GM23338 (cell line): ENCODE measurements around the gene OSCAR. TPM values are rescaled to one million over a fixed set of nuclear protein-coding genes. Genes with fewer than 3 reads are reported as not detected.
A peak's percentile ranks its signal among the peaks of the same experiment; 100 is the strongest.

Source experiments
- ATAC-seq: fragments of 200-7000 bp; cut with Tn5 transposase; 3 replicates; pipeline ENCODE4 v1.9.1; 2020
- DNase-seq: peaks from one replicate; pipeline ENCODE4 v3.0.0-alpha.2; 2015; ENCODE audit warnings: low spot score
- H2AFZ ChIP-seq: fragments of 200-600 bp; sonication (generic); 2 replicates; pipeline ENCODE4 v1.8.0; 2016; ENCODE audit warnings: antibody characterized with exemption, mild to moderate bottlenecking, moderate library complexity
- H3F3A ChIP-seq: fragments of 200-600 bp; sonication (generic); replicated peaks from 2 replicates; pipeline ENCODE4 v1.8.0; 2017; ENCODE audit warnings: antibody characterized with exemption, mixed run types, low read depth
- H3K27ac ChIP-seq: fragments of 200-600 bp; sonication (generic); 2 replicates; pipeline ENCODE4 v1.6.1; 2016; ENCODE audit warnings: low read depth
- H3K27me3 ChIP-seq: fragments of 200-600 bp; sonication (generic); 2 replicates; pipeline ENCODE4 v1.8.0; 2016; ENCODE audit warnings: mild to moderate bottlenecking, mixed run types, moderate library complexity; ENCODE audit not compliant: insufficient read depth
- H3K36me3 ChIP-seq: fragments of 200-600 bp; sonication (generic); 2 replicates; pipeline ENCODE4 v1.8.0; 2016; ENCODE audit warnings: mild to moderate bottlenecking; ENCODE audit not compliant: insufficient read depth
- H3K4me1 ChIP-seq: fragments of 200-600 bp; sonication (generic); 2 replicates; pipeline ENCODE4 v1.8.0; 2016; ENCODE audit warnings: mild to moderate bottlenecking, moderate library complexity; ENCODE audit not compliant: insufficient read depth
- H3K4me2 ChIP-seq: fragments of 200-600 bp; sonication (generic); 2 replicates; pipeline ENCODE4 v1.7.1; 2017; ENCODE audit warnings: mixed run types
- H3K4me3 ChIP-seq: fragments of 200-600 bp; sonication (generic); 2 replicates; pipeline ENCODE4 v1.6.1; 2016; ENCODE audit warnings: mixed run types
- H3K79me2 ChIP-seq: fragments of 200-600 bp; sonication (generic); replicated peaks from 2 replicates; pipeline ENCODE4 v1.8.0; 2017; ENCODE audit warnings: mild to moderate bottlenecking; ENCODE audit not compliant: insufficient read depth
- H3K9me2 ChIP-seq: fragments of 200-600 bp; sonication (generic); 2 replicates; pipeline ENCODE4 v1.8.0; 2017; ENCODE audit not compliant: insufficient read depth
- H4K20me1 ChIP-seq: fragments of 200-600 bp; sonication (generic); replicated peaks from 2 replicates; pipeline ENCODE4 v1.8.0; 2017; ENCODE audit warnings: mild to moderate bottlenecking; ENCODE audit not compliant: insufficient read depth
- H3K27ac Mint-ChIP-seq: 2 replicates; pipeline ENCODE4 v1.8.0; 2020; ENCODE audit warnings: inconsistent platforms, mild to moderate bottlenecking, moderate library complexity, mixed read lengths
- H3K27me3 Mint-ChIP-seq: 3 replicates; pipeline ENCODE4 v1.8.0; 2022; ENCODE audit warnings: low read depth, mild to moderate bottlenecking, moderate library complexity, mixed read lengths, inconsistent platforms; ENCODE audit not compliant: insufficient read depth, poor library complexity
- H3K36me3 Mint-ChIP-seq: 3 replicates; pipeline ENCODE4 v1.8.0; 2021; ENCODE audit warnings: low read depth, mild to moderate bottlenecking, inconsistent platforms, moderate library complexity, mixed read lengths
- H3K4me1 Mint-ChIP-seq: 3 replicates; pipeline ENCODE4 v1.8.0; 2020; ENCODE audit warnings: mild to moderate bottlenecking, inconsistent platforms, mixed read lengths
- H3K4me3 Mint-ChIP-seq: 3 replicates; pipeline ENCODE4 v1.8.0; 2021; ENCODE audit warnings: moderate library complexity, mild to moderate bottlenecking, inconsistent platforms, mixed read lengths
- H3K9me3 Mint-ChIP-seq: 3 replicates; pipeline ENCODE4 v1.8.0; 2020; ENCODE audit warnings: moderate library complexity, mild to moderate bottlenecking, inconsistent platforms, mixed read lengths
- CREB1 ChIP-seq: fragments of 250-450 bp; sonication (Bioruptor Pico); IDR thresholded peaks from 2 replicates; pipeline ENCODE4 v1.5.0; 2020; ENCODE audit warnings: low read depth, mild to moderate bottlenecking, moderate library complexity
- CTCF ChIP-seq, 2 experiments: fragments of 200-600 bp in 1 of 2; sonication (generic) in 1 of 2; conservative IDR thresholded peaks; 2 replicates each; pipeline versions ENCODE4 v1.5.1 to v1.6.1; 2016 to 2017; ENCODE audit warnings: antibody characterized with exemption in 2 of 2, low read depth in 2 of 2, mild to moderate bottlenecking in 2 of 2, moderate library complexity in 1 of 2
- EZH2 ChIP-seq: fragments of 200-600 bp; sonication (generic); IDR thresholded peaks from one replicate; pipeline ENCODE4 v1.8.0; 2017; ENCODE audit warnings: antibody characterized with exemption, mild to moderate bottlenecking, low read depth; ENCODE audit not compliant: unreplicated experiment
- EZH2phosphoT487 ChIP-seq: fragments of 200-600 bp; sonication (generic); IDR thresholded peaks from one replicate; pipeline ENCODE4 v1.8.1; 2018; ENCODE audit warnings: antibody characterized with exemption; ENCODE audit not compliant: unreplicated experiment
- JUNB ChIP-seq: IDR thresholded peaks from one replicate; pipeline ENCODE4 v1.6.1; 2016; ENCODE audit warnings: antibody characterized with exemption; ENCODE audit not compliant: unreplicated experiment
- NANOG ChIP-seq: IDR thresholded peaks from 2 replicates; pipeline ENCODE4 v1.6.1; 2016; ENCODE audit warnings: antibody characterized with exemption, borderline replicate concordance
- POLR2AphosphoS5 ChIP-seq: IDR thresholded peaks from 2 replicates; pipeline ENCODE4 v1.6.1; 2016; ENCODE audit warnings: antibody characterized with exemption, low read depth
- STAT1 ChIP-seq: IDR thresholded peaks from one replicate; pipeline ENCODE4 v1.6.1; 2016; ENCODE audit warnings: antibody characterized with exemption; ENCODE audit not compliant: unreplicated experiment
- ZNF114 ChIP-seq: fragments of 250-450 bp; sonication (Bioruptor Pico); IDR thresholded peaks from 2 replicates; pipeline ENCODE4 v1.5.0; 2020; ENCODE audit warnings: mild to moderate bottlenecking, moderate library complexity
- ZNF331 ChIP-seq: fragments of 250-450 bp; sonication (Bioruptor Pico); IDR thresholded peaks from 2 replicates; pipeline ENCODE4 v1.5.0; 2020; ENCODE audit warnings: low read depth, mild to moderate bottlenecking, moderate library complexity
- polyA plus RNA-seq: library from polyadenylated mRNA; unstranded; fragments of >200 nt; fragmentation: Nextera tagmentation; extraction: Ambion mirVana; gene quantifications from 2 replicates; pipeline ENCODE4 v1.2.1, GENCODE V29; 2016
- total RNA-seq: library from RNA; depleted of rRNA; stranded (reverse); fragments of >200 nt; shearing (Covaris generic); gene quantifications from 2 replicates; pipeline ENCODE4 v1.2.3, GENCODE V29; 2014
- TF ChIP-seq, protein P1 (sequence below): IDR thresholded peaks from one replicate; pipeline ENCODE4 v1.6.1; 2018; ENCODE audit warnings: antibody characterized with exemption; ENCODE audit not compliant: unreplicated experiment
- TF ChIP-seq, protein P2 (sequence below): fragments of 250-450 bp; sonication (Bioruptor Pico); IDR thresholded peaks from 2 replicates; pipeline ENCODE4 v1.5.0; 2020; ENCODE audit warnings: mild to moderate bottlenecking, moderate library complexity
- TF ChIP-seq, protein P3 (sequence below): IDR thresholded peaks from 2 replicates; pipeline ENCODE4 v1.6.1; 2016; ENCODE audit warnings: antibody characterized with exemption

OSCAR gene
- total and polyA plus RNA-seq, 2 experiments from 2014 or later = 0.31 to 1.6 TPM

DNA sequence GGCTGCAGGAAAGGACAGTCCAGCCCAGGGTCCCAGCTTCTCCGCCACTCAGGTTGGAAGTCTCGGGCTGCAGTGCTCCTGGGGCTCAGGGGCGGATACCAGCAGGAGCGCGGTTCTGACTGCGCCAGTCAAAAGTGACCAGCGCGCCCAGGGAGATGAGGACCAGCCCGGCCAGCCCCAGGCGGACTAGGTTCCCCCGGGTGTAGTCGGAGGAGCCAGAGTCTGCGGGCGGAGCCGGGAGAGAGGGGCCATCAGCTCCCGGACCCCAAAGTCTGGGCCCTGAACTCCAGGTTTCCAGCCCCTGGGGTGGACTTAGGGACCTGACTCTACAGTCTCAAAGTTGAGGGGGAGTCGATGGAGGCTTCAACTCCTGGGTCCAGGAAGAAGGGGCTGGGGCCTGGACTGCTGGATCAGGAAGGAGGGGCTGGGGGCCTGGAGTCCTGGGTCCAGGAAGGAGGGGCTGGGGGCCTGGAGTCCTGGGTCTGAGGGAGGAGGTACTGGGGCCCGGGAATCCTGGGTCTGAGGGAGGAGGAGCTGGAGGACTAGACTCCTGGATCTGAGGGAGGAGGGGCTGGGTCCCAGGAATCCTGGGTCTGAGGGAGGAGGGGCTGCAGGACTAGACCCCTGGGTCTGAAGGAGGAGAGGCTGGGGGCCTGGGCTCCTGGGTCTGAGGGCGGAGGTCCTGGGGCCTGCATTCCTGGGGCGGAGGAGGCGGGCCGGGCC, 5.3 kb downstream of the OSCAR start:
- peak overlapping the region; percentile 94 for H3K4me2 ChIP-seq
- H3K4me1 ChIP-seq = peaks cover 6% of the 10 kb centered on the region; the same call in 1 of the 2 replicates
- peaks cover 9% of the 10 kb centered on the region; the same call in 1 of the 2 replicates for H3F3A ChIP-seq
- peak overlapping the region; percentile 66; the same call in 1 of the 2 replicates for H2AFZ ChIP-seq
- peak overlapping the region; percentile 75; the same call in 2 of the 3 replicates for H3K4me3 Mint-ChIP-seq
- H3K27ac ChIP-seq = no peak overlapping the region
- H3K4me3 ChIP-seq = peak overlapping the region; percentile 76
- H4K20me1 ChIP-seq = no peaks in the 10 kb centered on the region
- H3K9me2 ChIP-seq = no peaks in the 10 kb centered on the region
- H3K27me3 ChIP-seq = peaks cover 41% of the 10 kb centered on the region
- H3K79me2 ChIP-seq = no peaks in the 10 kb centered on the region
- ATAC-seq (no peak), DNase-seq (no peak)
- H3K4me1 Mint-ChIP-seq = peaks cover under 1% of the 10 kb centered on the region
- H3K36me3 ChIP-seq = no peaks in the 10 kb centered on the region
- peaks cover 10% of the 10 kb centered on the region for H3K9me3 Mint-ChIP-seq
- peaks cover 36% of the 10 kb centered on the region for H3K27me3 Mint-ChIP-seq
- no peak overlapping the region for H3K27ac Mint-ChIP-seq
- peaks cover 7% of the 10 kb centered on the region; the same call in 1 of the 3 replicates for H3K36me3 Mint-ChIP-seq
- TF ChIP-seq, protein P1, sequence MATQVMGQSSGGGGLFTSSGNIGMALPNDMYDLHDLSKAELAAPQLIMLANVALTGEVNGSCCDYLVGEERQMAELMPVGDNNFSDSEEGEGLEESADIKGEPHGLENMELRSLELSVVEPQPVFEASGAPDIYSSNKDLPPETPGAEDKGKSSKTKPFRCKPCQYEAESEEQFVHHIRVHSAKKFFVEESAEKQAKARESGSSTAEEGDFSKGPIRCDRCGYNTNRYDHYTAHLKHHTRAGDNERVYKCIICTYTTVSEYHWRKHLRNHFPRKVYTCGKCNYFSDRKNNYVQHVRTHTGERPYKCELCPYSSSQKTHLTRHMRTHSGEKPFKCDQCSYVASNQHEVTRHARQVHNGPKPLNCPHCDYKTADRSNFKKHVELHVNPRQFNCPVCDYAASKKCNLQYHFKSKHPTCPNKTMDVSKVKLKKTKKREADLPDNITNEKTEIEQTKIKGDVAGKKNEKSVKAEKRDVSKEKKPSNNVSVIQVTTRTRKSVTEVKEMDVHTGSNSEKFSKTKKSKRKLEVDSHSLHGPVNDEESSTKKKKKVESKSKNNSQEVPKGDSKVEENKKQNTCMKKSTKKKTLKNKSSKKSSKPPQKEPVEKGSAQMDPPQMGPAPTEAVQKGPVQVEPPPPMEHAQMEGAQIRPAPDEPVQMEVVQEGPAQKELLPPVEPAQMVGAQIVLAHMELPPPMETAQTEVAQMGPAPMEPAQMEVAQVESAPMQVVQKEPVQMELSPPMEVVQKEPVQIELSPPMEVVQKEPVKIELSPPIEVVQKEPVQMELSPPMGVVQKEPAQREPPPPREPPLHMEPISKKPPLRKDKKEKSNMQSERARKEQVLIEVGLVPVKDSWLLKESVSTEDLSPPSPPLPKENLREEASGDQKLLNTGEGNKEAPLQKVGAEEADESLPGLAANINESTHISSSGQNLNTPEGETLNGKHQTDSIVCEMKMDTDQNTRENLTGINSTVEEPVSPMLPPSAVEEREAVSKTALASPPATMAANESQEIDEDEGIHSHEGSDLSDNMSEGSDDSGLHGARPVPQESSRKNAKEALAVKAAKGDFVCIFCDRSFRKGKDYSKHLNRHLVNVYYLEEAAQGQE = no peak
- TF ChIP-seq CREB1 (CRISPR knock-in tag) (no peak), JUNB (no peak), STAT1 (no peak), EZH2phosphoT487 (no peak), ZNF331 (CRISPR knock-in tag) (no peak), CTCF (conservative IDR thresholded peaks at IDR 0.05; ENCODE audit: low read depth in 2 of 2) (no peak), NANOG (no peak), ZNF114 (CRISPR knock-in tag) (no peak), POLR2AphosphoS5 (no peak), EZH2 (no peak)
- TF ChIP-seq, protein P2, sequence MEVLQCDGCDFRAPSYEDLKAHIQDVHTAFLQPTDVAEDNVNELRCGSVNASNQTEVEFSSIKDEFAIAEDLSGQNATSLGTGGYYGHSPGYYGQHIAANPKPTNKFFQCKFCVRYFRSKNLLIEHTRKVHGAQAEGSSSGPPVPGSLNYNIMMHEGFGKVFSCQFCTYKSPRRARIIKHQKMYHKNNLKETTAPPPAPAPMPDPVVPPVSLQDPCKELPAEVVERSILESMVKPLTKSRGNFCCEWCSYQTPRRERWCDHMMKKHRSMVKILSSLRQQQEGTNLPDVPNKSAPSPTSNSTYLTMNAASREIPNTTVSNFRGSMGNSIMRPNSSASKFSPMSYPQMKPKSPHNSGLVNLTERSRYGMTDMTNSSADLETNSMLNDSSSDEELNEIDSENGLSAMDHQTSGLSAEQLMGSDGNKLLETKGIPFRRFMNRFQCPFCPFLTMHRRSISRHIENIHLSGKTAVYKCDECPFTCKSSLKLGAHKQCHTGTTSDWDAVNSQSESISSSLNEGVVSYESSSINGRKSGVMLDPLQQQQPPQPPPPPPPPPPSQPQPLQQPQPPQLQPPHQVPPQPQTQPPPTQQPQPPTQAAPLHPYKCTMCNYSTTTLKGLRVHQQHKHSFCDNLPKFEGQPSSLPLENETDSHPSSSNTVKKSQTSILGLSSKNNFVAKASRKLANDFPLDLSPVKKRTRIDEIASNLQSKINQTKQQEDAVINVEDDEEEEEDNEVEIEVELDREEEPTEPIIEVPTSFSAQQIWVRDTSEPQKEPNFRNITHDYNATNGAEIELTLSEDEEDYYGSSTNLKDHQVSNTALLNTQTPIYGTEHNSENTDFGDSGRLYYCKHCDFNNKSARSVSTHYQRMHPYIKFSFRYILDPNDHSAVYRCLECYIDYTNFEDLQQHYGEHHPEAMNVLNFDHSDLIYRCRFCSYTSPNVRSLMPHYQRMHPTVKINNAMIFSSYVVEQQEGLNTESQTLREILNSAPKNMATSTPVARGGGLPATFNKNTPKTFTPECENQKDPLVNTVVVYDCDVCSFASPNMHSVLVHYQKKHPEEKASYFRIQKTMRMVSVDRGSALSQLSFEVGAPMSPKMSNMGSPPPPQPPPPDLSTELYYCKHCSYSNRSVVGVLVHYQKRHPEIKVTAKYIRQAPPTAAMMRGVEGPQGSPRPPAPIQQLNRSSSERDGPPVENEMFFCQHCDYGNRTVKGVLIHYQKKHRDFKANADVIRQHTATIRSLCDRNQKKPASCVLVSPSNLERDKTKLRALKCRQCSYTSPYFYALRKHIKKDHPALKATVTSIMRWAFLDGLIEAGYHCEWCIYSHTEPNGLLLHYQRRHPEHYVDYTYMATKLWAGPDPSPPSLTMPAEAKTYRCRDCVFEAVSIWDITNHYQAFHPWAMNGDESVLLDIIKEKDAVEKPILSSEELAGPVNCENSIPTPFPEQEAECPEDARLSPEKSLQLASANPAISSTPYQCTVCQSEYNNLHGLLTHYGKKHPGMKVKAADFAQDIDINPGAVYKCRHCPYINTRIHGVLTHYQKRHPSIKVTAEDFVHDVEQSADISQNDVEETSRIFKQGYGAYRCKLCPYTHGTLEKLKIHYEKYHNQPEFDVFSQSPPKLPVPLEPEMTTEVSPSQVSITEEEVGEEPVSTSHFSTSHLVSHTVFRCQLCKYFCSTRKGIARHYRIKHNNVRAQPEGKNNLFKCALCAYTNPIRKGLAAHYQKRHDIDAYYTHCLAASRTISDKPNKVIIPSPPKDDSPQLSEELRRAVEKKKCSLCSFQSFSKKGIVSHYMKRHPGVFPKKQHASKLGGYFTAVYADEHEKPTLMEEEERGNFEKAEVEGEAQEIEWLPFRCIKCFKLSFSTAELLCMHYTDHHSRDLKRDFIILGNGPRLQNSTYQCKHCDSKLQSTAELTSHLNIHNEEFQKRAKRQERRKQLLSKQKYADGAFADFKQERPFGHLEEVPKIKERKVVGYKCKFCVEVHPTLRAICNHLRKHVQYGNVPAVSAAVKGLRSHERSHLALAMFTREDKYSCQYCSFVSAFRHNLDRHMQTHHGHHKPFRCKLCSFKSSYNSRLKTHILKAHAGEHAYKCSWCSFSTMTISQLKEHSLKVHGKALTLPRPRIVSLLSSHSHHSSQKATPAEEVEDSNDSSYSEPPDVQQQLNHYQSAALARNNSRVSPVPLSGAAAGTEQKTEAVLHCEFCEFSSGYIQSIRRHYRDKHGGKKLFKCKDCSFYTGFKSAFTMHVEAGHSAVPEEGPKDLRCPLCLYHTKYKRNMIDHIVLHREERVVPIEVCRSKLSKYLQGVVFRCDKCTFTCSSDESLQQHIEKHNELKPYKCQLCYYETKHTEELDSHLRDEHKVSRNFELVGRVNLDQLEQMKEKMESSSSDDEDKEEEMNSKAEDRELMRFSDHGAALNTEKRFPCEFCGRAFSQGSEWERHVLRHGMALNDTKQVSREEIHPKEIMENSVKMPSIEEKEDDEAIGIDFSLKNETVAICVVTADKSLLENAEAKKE (CRISPR knock-in tag) = no peak
- TF ChIP-seq, protein P3, sequence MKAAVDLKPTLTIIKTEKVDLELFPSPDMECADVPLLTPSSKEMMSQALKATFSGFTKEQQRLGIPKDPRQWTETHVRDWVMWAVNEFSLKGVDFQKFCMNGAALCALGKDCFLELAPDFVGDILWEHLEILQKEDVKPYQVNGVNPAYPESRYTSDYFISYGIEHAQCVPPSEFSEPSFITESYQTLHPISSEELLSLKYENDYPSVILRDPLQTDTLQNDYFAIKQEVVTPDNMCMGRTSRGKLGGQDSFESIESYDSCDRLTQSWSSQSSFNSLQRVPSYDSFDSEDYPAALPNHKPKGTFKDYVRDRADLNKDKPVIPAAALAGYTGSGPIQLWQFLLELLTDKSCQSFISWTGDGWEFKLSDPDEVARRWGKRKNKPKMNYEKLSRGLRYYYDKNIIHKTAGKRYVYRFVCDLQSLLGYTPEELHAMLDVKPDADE = no peak
